SH-SY5Y (cell line): ENCODE data around the gene SLC4A4.

Source experiments
- GATA2 ChIP-seq: IDR thresholded peaks from 2 replicates; pipeline ENCODE4 v1.6.1; 2011; ENCODE audit warnings: mild to moderate bottlenecking, low read depth, low read length
- GATA3 ChIP-seq: IDR thresholded peaks from 2 replicates; pipeline ENCODE4 v1.6.1; 2011; ENCODE audit warnings: low read depth, mild to moderate bottlenecking, low read length, moderate library complexity

- TF ChIP-seq GATA2 (no peak), GATA3 (no peak)
These were observed 214.8 kb downstream of the SLC4A4 start for GRCh38 chr4:71553605-71554004.
